GM12873 (cell line): Measurements from ENCODE around the gene NT5C3A.

Source experiments
- CTCF ChIP-seq: IDR thresholded peaks from 2 replicates; pipeline ENCODE4 v1.5.1; 2012; ENCODE audit warnings: low read depth, mild to moderate bottlenecking, moderate library complexity, low read length, control low read depth; ENCODE audit not compliant: insufficient read depth; ENCODE audit errors: missing control alignments

NT5C3A gene

GRCh38 chr7:33062023-33062781 is at the start of gene NT5C3A:
Gene NT5C3A, minus strand, starts transcription at chr7:33062776. Its CDS starts 71 bp downstream, at chr7:33062705.
- no peak for TF ChIP-seq CTCF

GRCh38 chr7:33111614-33112013 is 49.0 kb upstream of the NT5C3A start:
- no peak for TF ChIP-seq CTCF

GRCh38 chr7:33109758-33110238 is 47.2 kb upstream of the NT5C3A start:
- no peak for TF ChIP-seq CTCF

- peak; percentile 39 for TF ChIP-seq CTCF
These were observed 46.6 kb upstream of the NT5C3A start, which contains the start of gene RP9 for GRCh38 chr7:33109005-33109757. Gene RP9, minus strand, starts transcription at chr7:33109404. Its CDS starts 32 bp downstream, at chr7:33109372.

- TF ChIP-seq CTCF, result peak; percentile 9
These were observed 46.0 kb upstream of the NT5C3A start for GRCh38 chr7:33108554-33109004.

GRCh38 chr7:33107136-33108066 is 44.8 kb upstream of the NT5C3A start:
- peak; percentile 50 for TF ChIP-seq CTCF
